Glutamatergic neuron (in vitro differentiated cells): ENCODE data around the gene TUBA1B. TPM values are rescaled to one million over a fixed set of nuclear protein-coding genes. Genes with fewer than 3 reads are reported as not detected.
"Not testable (repeated sequence)": the region's sequence is repeated elsewhere in the genome, so short reads cannot be mapped to it uniquely, and the experiment has no call there.

Source experiments
- DNase-seq: peaks from one replicate; pipeline ENCODE4 v3.0.0; 2022
- H3K27ac Mint-ChIP-seq: one replicate; pipeline ENCODE4 v1.8.0; 2020; ENCODE audit warnings: mild to moderate bottlenecking, mixed read lengths, inconsistent platforms; ENCODE audit not compliant: unreplicated experiment
- H3K27me3 Mint-ChIP-seq: one replicate; pipeline ENCODE4 v1.8.0; 2020; ENCODE audit warnings: mild to moderate bottlenecking, moderate library complexity, mixed read lengths, inconsistent platforms; ENCODE audit not compliant: unreplicated experiment
- H3K36me3 Mint-ChIP-seq: one replicate; pipeline ENCODE4 v1.8.0; 2020; ENCODE audit warnings: mild to moderate bottlenecking, mixed read lengths, inconsistent platforms; ENCODE audit not compliant: unreplicated experiment
- H3K4me1 Mint-ChIP-seq: one replicate; pipeline ENCODE4 v1.8.0; 2020; ENCODE audit warnings: mild to moderate bottlenecking, low read depth, mixed read lengths, inconsistent platforms; ENCODE audit not compliant: unreplicated experiment
- H3K4me3 Mint-ChIP-seq: one replicate; pipeline ENCODE4 v1.8.0; 2020; ENCODE audit warnings: mild to moderate bottlenecking, mixed read lengths, inconsistent platforms; ENCODE audit not compliant: unreplicated experiment
- H3K9me3 Mint-ChIP-seq: one replicate; pipeline ENCODE4 v1.8.0; 2020; ENCODE audit warnings: mild to moderate bottlenecking, moderate library complexity, mixed read lengths, inconsistent platforms; ENCODE audit not compliant: unreplicated experiment
- CTCF ChIP-seq: fragments of 200-600 bp; sonication (generic); IDR thresholded peaks from one replicate; pipeline ENCODE4 v1.5.0; 2021; ENCODE audit not compliant: partially characterized antibody, unreplicated experiment
- long read RNA-seq: library from polyadenylated mRNA; unstranded; transcript quantifications from one replicate; pipeline ENCODE4 v2.0.0, GENCODE V29; 2020; ENCODE audit not compliant: unreplicated experiment
- total RNA-seq: library from RNA; stranded (reverse); fragmentation: NEBNext Ultra II Directional; extraction: Animal tissue kit (Norgen Biotek cat#: 25700); gene quantifications from one replicate; pipeline ENCODE4 v1.2.1, GENCODE V29; 2021; ENCODE audit not compliant: unreplicated experiment

The TUBA1B gene
- 924 TPM for total RNA-seq
- long read RNA-seq, transcript TUBA1B-201 (3 exons, 3,198 nt), result minor isoform, 51 of 906 reads
- long read RNA-seq, transcript TUBA1B-202 (4 exons, 1,627 nt), result major isoform, 826 of 906 reads
- long read RNA-seq, partial matches to known transcripts, result 8 of 906 reads
- long read RNA-seq, other reads (novel, unspliced or antisense), result 21 of 906 reads

DNA sequence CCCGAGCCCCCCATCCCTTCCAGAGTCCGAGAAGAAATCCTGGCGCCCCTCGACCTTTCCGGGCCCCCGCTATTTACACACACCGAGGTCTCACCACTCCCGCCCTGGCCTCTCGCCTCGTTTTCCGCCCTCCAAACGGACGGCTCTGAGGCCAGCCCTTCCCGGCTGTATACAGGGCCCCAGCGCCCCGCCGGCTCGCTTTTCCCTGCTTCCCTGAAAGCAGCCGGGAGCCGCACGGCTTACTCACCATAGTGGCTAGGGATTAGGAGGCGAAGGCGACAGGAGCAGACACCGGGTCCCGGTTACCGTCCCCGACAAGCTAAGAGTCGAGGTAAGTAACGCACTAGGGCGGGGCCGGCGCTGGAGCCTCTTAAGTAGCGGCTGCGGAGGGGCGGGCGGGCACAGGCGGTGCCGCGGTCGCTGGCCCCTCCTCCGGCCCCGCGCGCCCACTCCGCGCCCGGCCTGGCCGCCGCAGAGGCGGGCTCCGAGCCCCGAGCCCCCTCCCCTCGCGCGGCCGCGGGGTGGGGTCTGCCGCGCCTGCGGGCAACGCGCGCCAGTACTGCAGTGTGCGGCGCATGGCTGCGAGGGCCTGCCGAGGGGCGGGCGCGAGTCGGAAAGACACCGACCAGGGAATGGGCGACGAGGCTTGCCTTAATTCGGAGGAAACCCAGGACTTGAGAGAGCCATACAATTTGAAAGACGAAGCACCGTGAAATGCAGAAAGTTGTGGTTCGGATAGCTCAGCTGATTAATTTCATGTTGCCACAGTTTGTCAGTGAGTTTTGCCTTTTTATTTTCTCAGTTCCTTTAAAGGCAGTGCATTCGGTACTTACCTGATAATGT is at the start of gene TUBA1B:
Gene TUBA1B (minus strand): TSS at position 345 of the 843 bp plus-strand sequence. CDS start 95 bp downstream, at position 250.
- peak within 1 kb of the TSS; percentile 90 for H3K27ac Mint-ChIP-seq
- H3K36me3 Mint-ChIP-seq, result peaks cover 10% of the 10 kb centered on the region
- no peak for TF ChIP-seq CTCF
- DNase-seq, result peak; percentile 90
- peaks cover 17% of the 10 kb centered on the region for H3K9me3 Mint-ChIP-seq
- H3K27me3 Mint-ChIP-seq, result peaks cover 8% of the 10 kb centered on the region
- H3K4me1 Mint-ChIP-seq, result peaks cover 15% of the 10 kb centered on the region
- peak within 1 kb of the TSS; percentile 95 for H3K4me3 Mint-ChIP-seq

- Mint-ChIP-seq H3K27ac (no peak overlapping the region), H3K4me1 (no peaks in the 10 kb centered on the region), H3K4me3 (no peak overlapping the region), H3K9me3 (peaks cover 1% of the 10 kb centered on the region), H3K27me3 (peaks cover 3% of the 10 kb centered on the region), H3K36me3 (no peaks in the 10 kb centered on the region)
- no peak for TF ChIP-seq CTCF
- DNase-seq, result no peak
These were observed 43.0 kb upstream of the TUBA1B start for GRCh38 chr12:49174218-49174617.

DNA sequence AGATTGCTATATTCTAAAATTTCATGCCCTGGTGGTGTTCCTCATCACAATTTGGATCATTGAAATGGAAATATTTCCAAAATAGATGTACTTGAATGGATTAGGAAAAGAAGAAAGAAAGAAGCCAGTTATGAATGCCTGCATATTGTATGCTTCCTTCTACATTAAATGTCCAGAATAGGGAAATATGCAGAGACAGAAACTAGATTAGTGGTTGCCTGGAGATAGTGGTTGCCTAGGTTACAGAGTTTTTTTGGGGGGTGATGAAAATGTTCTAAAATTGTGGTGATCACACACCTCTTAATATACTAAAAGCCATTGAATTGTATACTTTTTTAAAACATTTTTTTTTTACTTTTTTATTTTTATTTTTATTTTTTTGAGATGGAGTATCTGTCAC is 39.7 kb upstream of the TUBA1B start:
- no peak overlapping the region for H3K4me3 Mint-ChIP-seq
- peaks cover 3% of the 10 kb centered on the region for H3K27me3 Mint-ChIP-seq
- H3K4me1 Mint-ChIP-seq, result no peaks in the 10 kb centered on the region
- TF ChIP-seq CTCF, result no peak
- peaks cover 1% of the 10 kb centered on the region for H3K9me3 Mint-ChIP-seq
- H3K36me3 Mint-ChIP-seq, result no peaks in the 10 kb centered on the region
- H3K27ac Mint-ChIP-seq, result no peak overlapping the region
- DNase-seq, result no peak

DNA sequence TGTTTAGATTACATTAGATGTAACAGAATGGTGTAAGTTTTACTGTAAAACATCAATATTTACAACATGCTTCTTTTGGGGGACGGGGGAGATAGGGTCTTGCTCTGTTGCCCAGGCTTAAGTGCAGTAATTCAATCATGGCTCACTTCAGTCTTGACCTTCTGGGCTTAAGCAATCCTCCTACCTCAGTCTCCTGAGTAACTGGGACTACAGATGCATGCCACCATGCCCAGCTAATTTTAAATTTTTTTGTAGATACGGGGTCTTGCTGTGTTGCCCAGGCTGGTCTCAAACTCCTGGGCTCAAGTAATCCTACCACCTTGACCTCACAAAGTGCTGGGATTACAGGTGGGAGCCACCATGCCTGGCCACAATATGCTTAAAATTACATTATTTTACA is 33.9 kb upstream of the TUBA1B start:
- Mint-ChIP-seq H3K27ac (no peak overlapping the region), H3K27me3 (no peaks in the 10 kb centered on the region), H3K4me3 (no peak overlapping the region), H3K36me3 (no peaks in the 10 kb centered on the region), H3K4me1 (no peaks in the 10 kb centered on the region), H3K9me3 (no peaks in the 10 kb centered on the region)
- no peak for TF ChIP-seq CTCF
- DNase-seq, result no peak

- not testable (repeated sequence) for H3K9me3 Mint-ChIP-seq, H3K4me3 Mint-ChIP-seq, DNase-seq, H3K27me3 Mint-ChIP-seq, H3K27ac Mint-ChIP-seq, H3K36me3 Mint-ChIP-seq, H3K4me1 Mint-ChIP-seq
These were observed 30.7 kb upstream of the TUBA1B start for GRCh38 chr12:49161901-49162300.
